GM12891 (cell line): ENCODE results near the gene HDAC9.

ENCODE experiments used
- PAX5 ChIP-seq: IDR thresholded peaks from 2 replicates; pipeline ENCODE4 v1.6.1; 2011; ENCODE audit warnings: low read length, moderate library complexity, mild to moderate bottlenecking; ENCODE audit not compliant: insufficient read depth, severe bottlenecking
- POLR2A ChIP-seq: IDR thresholded peaks from 2 replicates; pipeline ENCODE4 v1.6.1; 2011; ENCODE audit warnings: low read depth, low read length, control low read depth
- POLR2AphosphoS5 ChIP-seq: IDR thresholded peaks from 2 replicates; pipeline ENCODE4 v1.6.1; 2011; ENCODE audit warnings: low read depth, low read length, control low read depth
- POU2F2 ChIP-seq: IDR thresholded peaks from 2 replicates; pipeline ENCODE4 v1.6.1; 2011; ENCODE audit warnings: low read depth, mild to moderate bottlenecking, control low read depth, low read length, moderate library complexity
- SPI1 ChIP-seq: IDR thresholded peaks from 2 replicates; pipeline ENCODE4 v1.6.1; 2011; ENCODE audit warnings: low read depth, low read length, control low read depth
- TAF1 ChIP-seq: IDR thresholded peaks from 2 replicates; pipeline ENCODE4 v1.6.1; 2011; ENCODE audit warnings: low read depth, low read length, control low read depth

DNA sequence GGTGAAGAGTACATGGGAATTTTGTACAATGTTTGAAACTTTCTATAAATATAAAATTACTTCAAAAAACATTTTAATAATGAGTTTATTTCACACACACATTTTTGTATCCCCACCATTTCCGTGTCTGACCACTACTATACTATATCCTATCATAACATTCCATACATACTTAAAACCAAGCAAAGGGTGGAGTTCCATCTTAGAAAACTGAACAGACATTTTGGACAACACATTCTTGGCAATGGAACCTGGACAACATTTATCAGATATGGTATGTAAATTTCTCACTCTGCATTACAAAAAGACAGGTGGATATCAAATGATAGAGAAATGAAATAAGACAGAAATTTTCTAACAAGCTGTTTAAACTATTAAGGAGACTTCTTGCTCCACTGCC is 453.0 kb downstream of the HDAC9 start:
- TF ChIP-seq POLR2AphosphoS5 (no peak), POLR2A (no peak), POU2F2 (no peak), TAF1 (no peak), SPI1 (no peak), PAX5 (no peak)
